HG02884 (cell line): ENCODE measurements around the gene PIK3R6.
A peak's percentile ranks its signal among the peaks of the same experiment; 100 is the strongest.
"Not testable (repeated sequence)": the region's sequence is repeated elsewhere in the genome, so short reads cannot be mapped to it uniquely, and the experiment has no call there.

Source experiments
- ATAC-seq: cut with Tn5 transposase; IDR thresholded peaks from one replicate; pipeline ENCODE4 v1.9.1; 2021; ENCODE audit warnings: mild to moderate bottlenecking, moderate library complexity; ENCODE audit not compliant: unreplicated experiment

PIK3R6 gene

DNA sequence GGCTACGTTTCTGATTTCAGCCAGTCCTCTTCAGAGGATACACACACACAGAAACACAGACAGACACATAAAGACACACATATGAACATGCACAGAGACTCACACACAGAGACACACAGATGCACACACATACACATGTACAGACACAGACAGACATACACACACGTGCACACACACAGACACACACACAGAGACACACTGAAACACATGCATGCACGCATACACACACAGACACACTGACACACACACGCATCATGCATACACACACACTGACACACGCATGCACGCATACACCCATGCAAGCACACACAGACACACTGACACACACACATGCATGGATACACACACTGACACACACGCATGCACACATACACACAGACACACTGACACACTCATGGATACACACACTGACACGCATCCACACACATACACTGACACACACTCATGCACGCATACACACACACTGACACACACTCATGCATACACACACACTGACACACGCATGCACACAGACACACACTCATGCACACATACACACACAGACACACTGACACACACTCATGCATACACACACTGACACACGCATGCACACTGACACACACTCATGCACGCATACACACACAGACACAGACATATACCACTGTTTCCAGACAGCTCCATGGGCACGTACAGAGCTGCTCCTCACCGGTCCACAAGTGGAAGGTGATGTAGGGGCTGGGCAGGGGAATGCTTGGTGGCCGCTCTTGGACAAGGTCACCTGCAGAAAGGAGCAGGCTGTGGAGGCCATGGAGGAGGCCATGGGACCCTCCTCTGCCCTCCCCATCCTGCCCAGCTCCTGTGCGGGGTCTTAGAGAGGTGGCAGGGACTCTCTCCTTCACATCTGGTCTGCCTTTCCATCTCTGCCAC is 38.2 kb downstream of the PIK3R6 start:
- no peak for ATAC-seq

DNA sequence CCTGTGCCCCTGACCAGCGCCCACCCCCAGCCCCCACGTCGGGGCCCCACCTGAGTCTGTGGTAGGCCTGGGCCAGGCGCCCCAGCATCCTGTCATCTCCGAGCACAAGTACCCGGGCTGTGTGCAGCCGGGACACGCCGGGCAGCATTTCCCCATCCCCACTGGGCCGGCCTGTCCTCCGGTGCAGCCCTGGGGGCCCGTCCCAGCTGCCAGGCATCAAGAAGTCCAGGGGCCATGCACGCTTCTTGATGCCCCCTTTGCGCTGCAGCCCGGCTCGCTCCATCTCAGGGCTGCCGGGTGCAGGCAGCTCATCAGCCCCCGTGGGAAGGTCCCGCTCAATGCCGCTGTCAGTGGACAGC is 39.0 kb downstream of the PIK3R6 start:
- ATAC-seq, result no peak

DNA sequence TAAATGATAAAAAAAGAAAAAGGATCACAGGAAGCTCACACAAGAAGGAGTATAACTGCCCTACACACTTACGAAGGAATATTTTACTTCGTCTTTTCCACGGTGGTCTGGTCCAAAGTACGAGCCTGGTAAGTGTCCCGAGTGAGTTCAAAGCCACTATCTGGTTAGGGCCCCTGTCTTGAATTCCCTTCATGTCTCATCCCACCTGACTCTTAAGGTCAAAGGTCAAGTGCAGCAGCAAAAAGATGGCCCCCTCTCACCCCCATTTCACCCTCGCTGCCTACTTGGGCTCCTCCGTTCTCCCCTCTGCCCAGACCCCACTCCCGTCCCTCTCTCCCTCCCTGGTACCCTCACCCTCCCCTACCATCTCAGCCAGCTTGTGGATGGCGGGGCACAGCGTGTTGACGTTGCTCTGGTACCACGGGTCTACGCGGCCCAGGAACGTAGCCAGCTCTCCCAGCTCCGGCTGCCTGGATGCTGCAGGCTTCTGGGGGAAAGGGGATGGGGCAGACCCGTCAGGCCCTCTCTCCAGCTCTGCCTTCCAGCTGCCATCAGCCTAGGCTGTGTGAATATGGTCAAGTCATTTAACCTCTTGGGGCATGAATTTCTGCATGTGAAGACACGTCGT is 40.6 kb downstream of the PIK3R6 start:
- no peak for ATAC-seq

GRCh38 chr17:8825802-8826201 is 41.7 kb downstream of the PIK3R6 start:
- ATAC-seq, result no peak

- no peak for ATAC-seq
Measured at GRCh38 chr17:8823279-8823678, 44.2 kb downstream of the PIK3R6 start.

- ATAC-seq, result no peak
Measured at GRCh38 chr17:8822401-8823035, 45.0 kb downstream of the PIK3R6 start.

- ATAC-seq, result no peak
Measured at GRCh38 chr17:8821446-8822105, 45.9 kb downstream of the PIK3R6 start.

DNA sequence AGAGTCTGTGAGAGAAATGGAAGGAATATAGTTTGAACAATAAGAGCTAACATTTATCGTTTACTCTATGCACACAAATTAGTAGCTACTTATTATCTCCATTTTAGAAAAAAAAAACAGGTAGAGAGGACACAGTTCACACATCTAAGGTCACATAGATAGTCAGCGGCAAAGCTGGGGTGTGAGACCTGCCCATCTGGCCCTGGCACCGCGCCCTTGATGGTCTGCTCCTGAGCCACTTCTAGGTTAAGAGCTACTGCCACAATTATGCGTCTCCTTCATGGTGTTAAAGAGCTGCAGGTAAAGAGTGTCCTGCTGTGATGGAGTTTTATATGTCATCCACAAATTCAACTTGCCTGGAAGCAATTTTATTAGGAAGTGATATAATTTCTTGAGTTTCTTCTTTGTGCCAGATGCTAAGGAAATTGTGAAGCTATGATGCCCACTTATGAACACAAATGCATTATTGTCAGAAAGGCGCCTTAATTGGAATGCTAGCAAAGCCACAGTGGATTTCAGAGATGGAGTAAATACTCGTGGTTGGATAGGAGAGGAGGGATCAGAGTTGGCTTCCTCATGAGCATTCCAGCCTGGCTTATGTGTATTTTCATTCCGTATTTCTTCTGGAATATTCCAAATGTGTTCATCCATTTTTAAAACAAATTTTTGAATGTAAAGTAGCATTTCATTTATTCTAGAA is 47.0 kb downstream of the PIK3R6 start:
- ATAC-seq, result no peak

- ATAC-seq, result no peak
Measured at GRCh38 chr17:8818654-8819330, 48.7 kb downstream of the PIK3R6 start.

GRCh38 chr17:8818047-8818446 is 49.4 kb downstream of the PIK3R6 start:
- ATAC-seq, result no peak

- ATAC-seq, result peak; percentile 91
Measured at GRCh38 chr17:8806926-8807550, 60.4 kb downstream of the PIK3R6 start.

GRCh38 chr17:8806253-8806925 is 61.1 kb downstream of the PIK3R6 start:
- ATAC-seq, result no peak

DNA sequence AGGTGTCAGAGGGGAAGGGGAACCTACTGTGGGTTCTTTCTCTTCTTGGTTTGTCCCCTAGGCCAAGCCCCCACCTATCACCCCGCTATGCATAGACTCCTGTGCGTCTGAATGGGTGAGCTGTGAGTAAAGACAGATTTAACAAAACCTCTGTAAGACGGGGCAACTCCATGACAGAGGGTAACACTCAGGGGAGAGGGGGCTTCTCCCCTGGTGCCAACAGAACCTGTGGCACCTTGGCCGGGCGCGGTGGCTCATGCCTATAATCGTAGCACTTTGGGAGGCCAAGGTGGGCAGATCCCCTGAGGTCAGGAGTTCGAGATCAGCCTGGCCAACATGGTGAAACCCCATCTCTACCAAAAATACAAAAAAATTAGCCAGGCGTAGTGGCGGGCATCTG is 62.1 kb downstream of the PIK3R6 start:
- ATAC-seq, result not testable (repeated sequence)

GRCh38 chr17:8803531-8804420 is 63.7 kb downstream of the PIK3R6 start:
- no peak for ATAC-seq

- no peak for ATAC-seq
Measured at GRCh38 chr17:8801135-8801840, 66.2 kb downstream of the PIK3R6 start.

- ATAC-seq, result no peak
Measured at GRCh38 chr17:8800656-8801055, 66.8 kb downstream of the PIK3R6 start.

DNA sequence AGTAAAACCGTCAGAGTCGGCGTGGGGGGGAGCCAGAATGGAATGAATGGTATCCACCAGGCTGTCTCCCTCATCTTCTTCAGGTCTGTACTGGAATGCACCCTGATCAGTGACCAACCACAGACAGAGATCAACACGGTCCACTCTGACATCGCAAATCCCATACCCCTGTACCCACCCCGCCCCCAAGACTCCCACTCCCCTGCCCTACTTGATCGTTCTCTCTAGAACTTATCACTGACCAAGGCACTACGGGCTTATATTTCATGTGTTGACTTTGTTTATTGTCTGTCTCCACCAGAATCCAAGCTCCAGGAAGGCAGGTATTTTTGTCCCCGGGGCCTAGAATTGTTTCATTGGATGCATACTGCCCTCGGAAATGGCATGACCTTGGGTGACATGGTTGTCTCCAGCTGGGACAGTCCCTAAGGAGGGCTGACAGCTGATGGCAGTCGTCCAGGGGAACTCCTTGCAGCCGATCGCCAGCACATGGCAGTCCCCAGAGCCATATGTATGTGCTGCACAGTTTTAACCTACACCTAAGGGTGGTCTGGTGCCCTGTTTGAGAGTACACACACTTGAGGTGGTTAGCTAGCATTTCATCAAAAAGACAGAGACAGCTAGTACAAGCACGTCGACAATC is 67.8 kb downstream of the PIK3R6 start:
- no peak for ATAC-seq
